K562 (cell line): ENCODE data around the gene SLC14A1.

ENCODE experiments used
- BMI1 ChIP-seq: fragments of 150-350 bp; IDR thresholded peaks from 2 replicates; pipeline ENCODE4 v1.6.1; 2014; ENCODE audit warnings: low read length
- CTCF ChIP-seq, 3 experiments: IDR thresholded peaks in 2 of 3; conservative IDR thresholded peaks in 1 of 3; 2 replicates each; pipeline ENCODE4 v1.5.1; 2011 to 2012; ENCODE audit warnings: low read length in 3 of 3, mild to moderate bottlenecking in 3 of 3, control low read depth in 2 of 3, improper control_type of control experiment in 1 of 3, inconsistent platforms in 1 of 3, low read depth in 1 of 3, mixed read lengths in 1 of 3, moderate library complexity in 1 of 3; ENCODE audit not compliant: insufficient read depth in 2 of 3
- FOS ChIP-seq: IDR thresholded peaks from 3 replicates; pipeline ENCODE4 v1.6.1; 2011; ENCODE audit not compliant: insufficient read length; ENCODE audit errors: extremely low read depth
- HOXB6 ChIP-seq: fragments of 250-450 bp; sonication (Bioruptor Pico); IDR thresholded peaks from 2 replicates; pipeline ENCODE4 v1.5.1; 2022; ENCODE audit warnings: mild to moderate bottlenecking, borderline replicate concordance
- POLR2AphosphoS5 ChIP-seq: IDR thresholded peaks from 2 replicates; pipeline ENCODE4 v1.6.1; 2011; ENCODE audit warnings: mild to moderate bottlenecking, low read depth, low read length, moderate library complexity; ENCODE audit not compliant: control insufficient read depth, insufficient read depth
- RFX5 ChIP-seq: IDR thresholded peaks from 2 replicates; pipeline ENCODE4 v1.6.1; 2011; ENCODE audit warnings: low read depth, mild to moderate bottlenecking, improper control_type of control experiment, low read length
- ZFX ChIP-seq: sonication (generic); formaldehyde crosslinking; IDR thresholded peaks from 2 replicates; pipeline ENCODE4 v1.8.0; 2022; ENCODE audit warnings: mild to moderate bottlenecking, missing genetic modification reagents, moderate library complexity
- ZNF384 ChIP-seq: IDR thresholded peaks from 2 replicates; pipeline ENCODE4 v1.6.1; 2012; ENCODE audit warnings: low read depth, low read length, improper control_type of control experiment

DNA sequence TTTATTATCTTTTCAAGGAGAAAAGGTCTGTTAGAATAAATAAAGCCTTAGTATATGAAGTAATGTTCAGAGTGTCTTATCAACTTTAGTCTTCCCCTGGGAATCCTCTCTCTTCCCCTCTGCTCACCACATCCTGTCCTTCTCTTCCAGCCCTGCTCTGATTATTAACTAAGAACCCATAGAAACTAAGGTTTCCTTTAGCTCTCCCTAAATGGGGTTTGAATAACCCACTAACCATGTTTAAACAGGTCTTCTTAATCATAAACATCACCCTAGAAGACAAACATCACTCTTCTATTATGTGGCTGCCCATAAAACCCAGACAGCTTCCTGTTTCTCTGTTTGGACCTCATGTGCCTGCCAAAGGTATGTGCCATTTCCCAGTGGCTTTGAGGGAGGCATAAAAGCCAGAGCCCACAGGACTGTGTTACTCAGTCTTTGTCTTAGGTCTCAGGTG lies 50.1 kb downstream of the SLC14A1 start:
- TF ChIP-seq BMI1 (no peak), POLR2AphosphoS5 (no peak), ZFX (CRISPR knock-in tag) (no peak), FOS (no peak), CTCF (IDR thresholded peaks at IDR 0.05 in 2 of 3, conservative IDR thresholded peaks at IDR 0.05 in 1 of 3; ENCODE audit: insufficient read depth in 2 of 3, low read depth in 1 of 3, low read length in 3 of 3) (no peak), RFX5 (no peak), HOXB6 (CRISPR knock-in tag) (no peak), ZNF384 (no peak)
